ENCODE data around the gene SDR42E2.

Gene SDR42E2

DNA sequence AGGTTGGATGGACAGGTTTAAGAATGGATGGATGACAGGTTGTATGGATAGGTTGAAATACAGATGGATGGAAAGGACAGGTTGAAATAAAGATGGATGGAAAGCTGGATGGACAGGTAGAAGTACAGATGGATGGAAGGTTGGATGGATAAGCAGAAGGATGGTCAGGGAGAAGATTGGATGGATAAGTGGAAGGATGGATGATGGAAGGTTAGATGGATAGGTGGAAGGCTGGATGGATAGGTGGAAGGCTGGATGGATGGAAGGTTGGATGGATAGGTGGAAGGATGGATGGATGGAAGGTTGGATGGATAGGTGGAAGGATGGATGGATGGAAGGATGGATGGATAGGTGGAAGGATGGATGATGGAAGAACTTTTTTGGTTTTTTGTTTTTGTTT lies 905 bp upstream of the SDR42E2 start:
- Histone ChIP-seq H4K20me1 (ENCODE audit: insufficient read depth, low read length) (no peaks in the 10 kb centered on the region), H3K4me1 (ENCODE audit: low read length) (no peaks in the 10 kb centered on the region), H3K27me3 (ENCODE audit: low read depth, low read length) (0 out of 2 replicates have a peak, but pooled peaks cover 4% of the 10 kb centered on the region), H3K9ac (ENCODE audit: low read length) (no peak overlapping the region), H3K4me3 (ENCODE audit: low read length) (no peak overlapping the region), H3K27ac (ENCODE audit: low read length) (no peak overlapping the region), H3K9me3 (ENCODE audit: insufficient read depth, low read length) (no peaks in the 10 kb centered on the region), H3K4me2 (ENCODE audit: low read length) (no peak overlapping the region), H2AFZ (ENCODE audit: low read depth, low read length) (no peak overlapping the region), H3K36me3 (replicated peaks; ENCODE audit: low read depth, low read length) (no peaks in the 10 kb centered on the region), H3K79me2 (ENCODE audit: low read length) (no peaks in the 10 kb centered on the region)
- TF ChIP-seq EZH2phosphoT487 (IDR thresholded peaks at IDR 0.05; ENCODE audit: low read depth) = no peak
- no peak for TF ChIP-seq CTCF (IDR thresholded peaks at IDR 0.05; ENCODE audit: low read depth, low read length)

GRCh38 chr16:22162656-22163009 lies 327 bp downstream of the SDR42E2 start:
- H3K4me1 ChIP-seq (ENCODE audit: low read length) = no peaks in the 10 kb centered on the region
- no peak overlapping the region for H3K27ac ChIP-seq (ENCODE audit: low read length)
- 0 out of 2 replicates have a peak, but pooled peaks cover 4% of the 10 kb centered on the region for H3K27me3 ChIP-seq (ENCODE audit: low read depth, low read length)
- no peaks in the 10 kb centered on the region for H4K20me1 ChIP-seq (ENCODE audit: insufficient read depth, low read length)
- H3K4me2 ChIP-seq (ENCODE audit: low read length) = no peak overlapping the region
- no peak for TF ChIP-seq CTCF (IDR thresholded peaks at IDR 0.05; ENCODE audit: low read depth, low read length)
- no peak for TF ChIP-seq EZH2phosphoT487 (IDR thresholded peaks at IDR 0.05; ENCODE audit: low read depth)
- H3K9ac ChIP-seq (ENCODE audit: low read length) = no peak overlapping the region
- H3K4me3 ChIP-seq (ENCODE audit: low read length) = no peak overlapping the region
- no peaks in the 10 kb centered on the region for H3K79me2 ChIP-seq (ENCODE audit: low read length)
- no peaks in the 10 kb centered on the region for H3K36me3 ChIP-seq (replicated peaks; ENCODE audit: low read depth, low read length)
- no peaks in the 10 kb centered on the region for H3K9me3 ChIP-seq (ENCODE audit: insufficient read depth, low read length)
- no peak overlapping the region for H2AFZ ChIP-seq (ENCODE audit: low read depth, low read length)

DNA sequence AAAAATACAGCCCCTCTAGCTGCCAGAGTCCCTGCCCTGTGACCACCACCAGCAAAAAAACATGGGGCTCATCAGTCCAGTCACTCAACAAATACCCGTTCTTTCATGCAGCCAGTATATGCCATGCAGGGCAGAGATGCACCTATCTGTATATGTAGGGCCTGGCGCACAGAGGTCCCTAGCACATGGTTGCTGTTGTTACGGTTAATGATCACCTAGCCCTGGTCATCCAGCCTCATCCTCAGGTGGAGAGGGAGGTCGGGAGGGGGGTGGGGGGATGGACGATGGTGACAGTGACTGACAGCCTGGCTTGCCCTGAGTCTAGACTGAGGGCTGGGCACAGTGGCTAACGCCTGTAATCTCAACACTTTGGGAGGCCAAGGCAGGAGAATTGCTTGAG lies 1.5 kb downstream of the SDR42E2 start:
- Histone ChIP-seq H3K9ac (ENCODE audit: low read length) (no peak overlapping the region), H3K4me2 (ENCODE audit: low read length) (no peak overlapping the region), H4K20me1 (ENCODE audit: insufficient read depth, low read length) (no peaks in the 10 kb centered on the region), H3K9me3 (ENCODE audit: insufficient read depth, low read length) (no peaks in the 10 kb centered on the region), H2AFZ (ENCODE audit: low read depth, low read length) (no peak overlapping the region), H3K27ac (ENCODE audit: low read length) (no peak overlapping the region), H3K36me3 (replicated peaks; ENCODE audit: low read depth, low read length) (no peaks in the 10 kb centered on the region), H3K27me3 (ENCODE audit: low read depth, low read length) (0 out of 2 replicates have a peak, but pooled peaks cover 4% of the 10 kb centered on the region), H3K79me2 (ENCODE audit: low read length) (no peaks in the 10 kb centered on the region), H3K4me3 (ENCODE audit: low read length) (no peak overlapping the region), H3K4me1 (ENCODE audit: low read length) (no peaks in the 10 kb centered on the region)
- TF ChIP-seq CTCF (IDR thresholded peaks at IDR 0.05; ENCODE audit: low read depth, low read length) = no peak
- no peak for TF ChIP-seq EZH2phosphoT487 (IDR thresholded peaks at IDR 0.05; ENCODE audit: low read depth)

DNA sequence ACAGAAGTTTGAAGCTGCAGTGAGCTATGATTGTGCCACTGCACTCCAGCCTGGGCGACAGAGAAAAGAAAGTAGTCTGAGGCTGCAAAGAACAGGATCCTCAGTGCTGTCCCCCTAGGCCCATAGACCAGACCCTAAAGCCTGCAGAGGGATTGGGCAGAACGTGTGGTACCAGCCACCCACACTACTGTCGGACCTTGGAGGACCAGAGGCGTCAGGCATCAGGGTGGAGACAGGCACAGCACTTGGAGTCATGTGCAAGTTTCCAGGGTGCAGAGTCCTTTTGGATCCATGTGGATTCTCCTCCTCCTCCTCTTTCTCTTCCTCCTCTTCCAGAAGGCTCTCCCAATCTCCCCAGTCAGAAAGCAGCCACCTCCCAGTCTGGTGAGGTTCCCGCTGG lies 2.2 kb downstream of the SDR42E2 start:
- Histone ChIP-seq H3K27me3 (ENCODE audit: low read depth, low read length) (0 out of 2 replicates have a peak, but pooled peaks cover 4% of the 10 kb centered on the region), H2AFZ (ENCODE audit: low read depth, low read length) (no peak overlapping the region), H3K27ac (ENCODE audit: low read length) (no peak overlapping the region), H3K79me2 (ENCODE audit: low read length) (no peaks in the 10 kb centered on the region), H3K9ac (ENCODE audit: low read length) (no peak overlapping the region), H3K4me2 (ENCODE audit: low read length) (no peak overlapping the region), H3K4me1 (ENCODE audit: low read length) (no peaks in the 10 kb centered on the region), H3K4me3 (ENCODE audit: low read length) (no peak overlapping the region), H4K20me1 (ENCODE audit: insufficient read depth, low read length) (no peaks in the 10 kb centered on the region), H3K36me3 (replicated peaks; ENCODE audit: low read depth, low read length) (no peaks in the 10 kb centered on the region), H3K9me3 (ENCODE audit: insufficient read depth, low read length) (no peaks in the 10 kb centered on the region)
- TF ChIP-seq CTCF (IDR thresholded peaks at IDR 0.05; ENCODE audit: low read depth, low read length) (no peak), EZH2phosphoT487 (IDR thresholded peaks at IDR 0.05; ENCODE audit: low read depth) (no peak)
